ENCODE data around the gene CYB561D1. TPM values are rescaled to one million over a fixed set of nuclear protein-coding genes. Genes with fewer than 3 reads are reported as not detected.
A peak's percentile ranks its signal among the peaks of the same experiment; 100 is the strongest.

CYB561D1 gene
- total and polyA plus RNA-seq, 2 of the 13 experiments (the other 11 are each of a cell fraction or from before 2014, with no cell fraction given), result 3.9 to 4.1 TPM

DNA sequence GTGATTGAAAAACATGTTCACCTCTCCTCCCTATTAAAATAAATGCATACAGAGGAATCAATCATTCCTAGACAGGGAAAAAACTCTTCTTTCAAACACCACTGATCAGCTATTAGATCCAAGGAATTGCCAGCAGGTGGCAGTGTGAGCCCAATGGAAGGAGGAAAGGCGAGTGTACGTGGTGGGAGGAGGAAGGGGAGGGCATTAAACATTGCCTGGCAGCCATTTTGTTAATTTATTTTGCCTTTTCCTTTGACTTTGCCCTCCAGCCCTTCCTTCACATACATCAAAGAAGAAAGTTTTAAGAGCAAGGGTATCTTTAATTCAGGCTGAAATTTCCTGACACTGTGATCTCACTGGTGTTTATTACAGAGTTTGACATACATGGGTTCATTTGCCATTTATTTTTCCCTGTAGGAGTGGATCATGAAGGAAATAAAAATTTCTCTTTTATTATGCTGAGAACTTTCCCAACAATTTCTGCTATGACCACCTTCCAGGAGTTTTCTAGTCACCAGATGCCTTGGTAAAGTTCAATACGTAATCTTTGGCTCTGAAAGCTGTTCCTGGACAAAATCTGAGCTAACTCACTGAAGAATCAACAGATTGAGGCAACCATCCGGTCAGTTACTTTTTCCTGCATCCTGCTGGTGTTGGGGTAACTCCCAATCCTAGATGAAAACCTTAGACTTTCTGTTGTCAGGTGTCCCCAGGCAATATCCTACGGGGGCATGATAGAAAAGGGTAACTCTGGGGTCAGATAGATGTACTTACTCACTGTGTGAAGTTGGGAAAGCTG is 52.6 kb downstream of the CYB561D1 start (continued):
- TF ChIP-seq, protein P1, sequence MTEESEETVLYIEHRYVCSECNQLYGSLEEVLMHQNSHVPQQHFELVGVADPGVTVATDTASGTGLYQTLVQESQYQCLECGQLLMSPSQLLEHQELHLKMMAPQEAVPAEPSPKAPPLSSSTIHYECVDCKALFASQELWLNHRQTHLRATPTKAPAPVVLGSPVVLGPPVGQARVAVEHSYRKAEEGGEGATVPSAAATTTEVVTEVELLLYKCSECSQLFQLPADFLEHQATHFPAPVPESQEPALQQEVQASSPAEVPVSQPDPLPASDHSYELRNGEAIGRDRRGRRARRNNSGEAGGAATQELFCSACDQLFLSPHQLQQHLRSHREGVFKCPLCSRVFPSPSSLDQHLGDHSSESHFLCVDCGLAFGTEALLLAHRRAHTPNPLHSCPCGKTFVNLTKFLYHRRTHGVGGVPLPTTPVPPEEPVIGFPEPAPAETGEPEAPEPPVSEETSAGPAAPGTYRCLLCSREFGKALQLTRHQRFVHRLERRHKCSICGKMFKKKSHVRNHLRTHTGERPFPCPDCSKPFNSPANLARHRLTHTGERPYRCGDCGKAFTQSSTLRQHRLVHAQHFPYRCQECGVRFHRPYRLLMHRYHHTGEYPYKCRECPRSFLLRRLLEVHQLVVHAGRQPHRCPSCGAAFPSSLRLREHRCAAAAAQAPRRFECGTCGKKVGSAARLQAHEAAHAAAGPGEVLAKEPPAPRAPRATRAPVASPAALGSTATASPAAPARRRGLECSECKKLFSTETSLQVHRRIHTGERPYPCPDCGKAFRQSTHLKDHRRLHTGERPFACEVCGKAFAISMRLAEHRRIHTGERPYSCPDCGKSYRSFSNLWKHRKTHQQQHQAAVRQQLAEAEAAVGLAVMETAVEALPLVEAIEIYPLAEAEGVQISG (CRISPR knock-in tag; IDR thresholded peaks at IDR 0.05), result peak; percentile 39; the same call in 1 of the 2 replicates
- TF ChIP-seq, protein P2, sequence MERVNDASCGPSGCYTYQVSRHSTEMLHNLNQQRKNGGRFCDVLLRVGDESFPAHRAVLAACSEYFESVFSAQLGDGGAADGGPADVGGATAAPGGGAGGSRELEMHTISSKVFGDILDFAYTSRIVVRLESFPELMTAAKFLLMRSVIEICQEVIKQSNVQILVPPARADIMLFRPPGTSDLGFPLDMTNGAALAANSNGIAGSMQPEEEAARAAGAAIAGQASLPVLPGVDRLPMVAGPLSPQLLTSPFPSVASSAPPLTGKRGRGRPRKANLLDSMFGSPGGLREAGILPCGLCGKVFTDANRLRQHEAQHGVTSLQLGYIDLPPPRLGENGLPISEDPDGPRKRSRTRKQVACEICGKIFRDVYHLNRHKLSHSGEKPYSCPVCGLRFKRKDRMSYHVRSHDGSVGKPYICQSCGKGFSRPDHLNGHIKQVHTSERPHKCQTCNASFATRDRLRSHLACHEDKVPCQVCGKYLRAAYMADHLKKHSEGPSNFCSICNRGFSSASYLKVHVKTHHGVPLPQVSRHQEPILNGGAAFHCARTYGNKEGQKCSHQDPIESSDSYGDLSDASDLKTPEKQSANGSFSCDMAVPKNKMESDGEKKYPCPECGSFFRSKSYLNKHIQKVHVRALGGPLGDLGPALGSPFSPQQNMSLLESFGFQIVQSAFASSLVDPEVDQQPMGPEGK (CRISPR knock-in tag; IDR thresholded peaks at IDR 0.05), result peak; percentile 74
- peak; percentile 38; the same call in 1 of the 2 replicates for TF ChIP-seq POLR2AphosphoS5 (IDR thresholded peaks at IDR 0.05; ENCODE audit: low read depth, low read length)
- no peak for TF ChIP-seq GABPA (IDR thresholded peaks at IDR 0.05; ENCODE audit: low read depth, low read length)
- TF ChIP-seq GABPA (CRISPR knock-in tag; IDR thresholded peaks at IDR 0.05; ENCODE audit: low read depth), result peak; percentile 63
- no peak for TF ChIP-seq ZNF224 (CRISPR knock-in tag; IDR thresholded peaks at IDR 0.05)
- TF ChIP-seq KLF12 (CRISPR knock-in tag; IDR thresholded peaks at IDR 0.05; ENCODE audit: borderline replicate concordance), result no peak
- TF ChIP-seq PITX1 (CRISPR knock-in tag; IDR thresholded peaks at IDR 0.05), result no peak
- peak; percentile 52 for TF ChIP-seq POGZ (CRISPR knock-in tag; IDR thresholded peaks at IDR 0.05)
- TF ChIP-seq ZNF558 (CRISPR knock-in tag; IDR thresholded peaks at IDR 0.05; ENCODE audit: borderline replicate concordance), result no peak
- TF ChIP-seq ZNF670 (CRISPR knock-in tag; IDR thresholded peaks at IDR 0.05; ENCODE audit: borderline replicate concordance), result no peak
- TF ChIP-seq, protein P3, sequence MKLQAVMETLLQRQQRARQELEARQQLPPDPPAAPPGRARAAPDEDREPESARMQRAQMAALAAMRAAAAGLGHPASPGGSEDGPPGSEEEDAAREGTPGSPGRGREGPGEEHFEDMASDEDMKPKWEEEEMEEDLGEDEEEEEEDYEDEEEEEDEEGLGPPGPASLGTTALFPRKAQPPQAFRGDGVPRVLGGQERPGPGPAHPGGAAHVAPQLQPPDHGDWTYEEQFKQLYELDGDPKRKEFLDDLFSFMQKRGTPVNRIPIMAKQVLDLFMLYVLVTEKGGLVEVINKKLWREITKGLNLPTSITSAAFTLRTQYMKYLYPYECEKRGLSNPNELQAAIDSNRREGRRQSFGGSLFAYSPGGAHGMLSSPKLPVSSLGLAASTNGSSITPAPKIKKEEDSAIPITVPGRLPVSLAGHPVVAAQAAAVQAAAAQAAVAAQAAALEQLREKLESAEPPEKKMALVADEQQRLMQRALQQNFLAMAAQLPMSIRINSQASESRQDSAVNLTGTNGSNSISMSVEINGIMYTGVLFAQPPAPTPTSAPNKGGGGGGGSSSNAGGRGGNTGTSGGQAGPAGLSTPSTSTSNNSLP (IDR thresholded peaks at IDR 0.05; ENCODE audit: low read depth, low read length), result peak; percentile 73; the same call in 1 of the 2 replicates
- TF ChIP-seq SYNCRIP (IDR thresholded peaks at IDR 0.05; ENCODE audit: insufficient read depth, low read depth, low read length), result no peak
- TF ChIP-seq ZNF761 (CRISPR knock-in tag; conservative IDR thresholded peaks at IDR 0.05), result no peak
- 0 out of 2 replicates have a peak, but pooled peaks have one; percentile 56 for TF ChIP-seq SIN3A (IDR thresholded peaks at IDR 0.05; ENCODE audit: borderline replicate concordance, low read depth, low read length)
- TF ChIP-seq ZNF230 (CRISPR knock-in tag; IDR thresholded peaks at IDR 0.05), result no peak
